Natural killer cell (primary cell): ENCODE measurements around the gene TOPORS. TPM values are rescaled to one million over a fixed set of nuclear protein-coding genes. Genes with fewer than 3 reads are reported as not detected.

Experiments
- ATAC-seq, 3 donors: fragments of 150-1000 bp in 2 of 3; fragments of 200-7000 bp in 1 of 3; cut with Tn5 transposase; 1 replicate in 1 of 3; 2 replicates in 2 of 3; pipeline ENCODE4 v1.10.0; 2021; ENCODE audit warnings: mild to moderate bottlenecking in 2 of 3, moderate library complexity in 2 of 3
- DNase-seq, 2 donors: peaks; one replicate each; pipeline versions ENCODE4 v3.0.0 to v3.0.0-alpha.2; 2013 to 2021; ENCODE audit warnings: mixed read lengths in 1 of 2
- H3K27ac ChIP-seq: one replicate; pipeline ENCODE4 v1.5.1; 2013; ENCODE audit warnings: mild to moderate bottlenecking, low read length
- H3K27me3 ChIP-seq: one replicate; pipeline ENCODE4 v1.6.1; 2013; ENCODE audit warnings: low read length; ENCODE audit not compliant: control insufficient read depth, insufficient read depth
- H3K36me3 ChIP-seq: one replicate; pipeline ENCODE4 v1.6.1; 2013; ENCODE audit warnings: low read length; ENCODE audit not compliant: control insufficient read depth, insufficient read depth
- H3K4me1 ChIP-seq: one replicate; pipeline ENCODE4 v1.6.1; 2013; ENCODE audit warnings: low read length; ENCODE audit not compliant: control insufficient read depth, insufficient read depth
- H3K4me3 ChIP-seq: one replicate; pipeline ENCODE4 v1.5.1; 2013; ENCODE audit warnings: low read length
- H3K9me3 ChIP-seq: one replicate; pipeline ENCODE4 v1.6.1; 2013; ENCODE audit warnings: low read length; ENCODE audit not compliant: control insufficient read depth, insufficient read depth
- H3K27ac Mint-ChIP-seq, 2 donors: one replicate each; pipeline ENCODE4 v1.8.0; 2022; ENCODE audit warnings: mild to moderate bottlenecking in 2 of 2, mixed read lengths in 2 of 2, moderate library complexity in 1 of 2
- H3K27me3 Mint-ChIP-seq, 2 donors: one replicate each; pipeline ENCODE4 v1.8.0; 2022; ENCODE audit warnings: low read depth in 2 of 2, mixed read lengths in 2 of 2
- H3K36me3 Mint-ChIP-seq: one replicate; pipeline ENCODE4 v1.8.0; 2022; ENCODE audit warnings: mixed read lengths
- H3K4me1 Mint-ChIP-seq, 2 donors: one replicate each; pipeline ENCODE4 v1.8.0; 2022; ENCODE audit warnings: mixed read lengths in 2 of 2
- H3K4me3 Mint-ChIP-seq: one replicate; pipeline ENCODE4 v1.8.0; 2022; ENCODE audit warnings: mild to moderate bottlenecking, moderate library complexity, mixed read lengths
- H3K9me3 Mint-ChIP-seq, 2 donors: one replicate each; pipeline ENCODE4 v1.8.0; 2022; ENCODE audit warnings: mixed read lengths in 2 of 2
- WGBS: methylation state at CpG from one replicate; pipeline ENCODE4 v1.1.7; 2013; ENCODE audit warnings: missing lambda C conversion rate; ENCODE audit not compliant: insufficient coverage; 5-methylcytosine and 5-hydroxymethylcytosine counted together
- intact Hi-C: fragments of 100-400 bp; cut with micrococcal nuclease; formaldehyde crosslinking; loops from one replicate; pipeline ENCODE4 v1.14.2; 2022
- total RNA-seq, 4 donors: library from RNA; stranded (reverse); fragments of 120-200 nt in 1 of 4; gene quantifications; one replicate each; pipeline versions ENCODE4 v1.2.3 to v1.2.4, GENCODE V29; 2013 to 2022
- TF ChIP-seq, protein P1 (sequence below): fragments of 200-600 bp; IDR thresholded peaks from one replicate; pipeline ENCODE4 v1.8.0; 2022; ENCODE audit warnings: antibody characterized with exemption

TOPORS gene
- total RNA-seq, 3 donors from 2014 or later (not counting 1 experiment from before 2014, with no cell fraction given) = 27.5 to 30.4 (median 29.8) TPM

DNA sequence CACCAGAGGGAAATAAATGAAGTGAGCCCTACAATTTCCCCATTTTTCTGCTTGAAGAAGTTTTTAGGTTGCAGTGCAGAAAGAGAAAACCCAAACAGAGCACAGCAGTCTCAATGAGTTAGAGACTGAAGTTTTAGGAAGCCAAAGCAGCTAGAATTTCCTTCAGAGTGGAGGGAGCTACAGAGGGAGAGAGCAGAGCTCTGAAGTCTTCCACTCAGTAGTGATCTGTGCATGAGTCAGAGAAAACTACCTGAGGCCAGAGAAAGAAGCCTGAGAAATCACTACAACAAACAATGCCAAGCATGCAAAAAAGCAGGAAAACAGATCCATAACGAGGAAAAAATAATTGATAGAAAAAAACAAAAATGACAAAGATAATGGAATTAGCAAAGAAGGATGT lies 38.5 kb upstream of the TOPORS start:
- intact Hi-C loops = no loop called here
- H3K27me3 Mint-ChIP-seq = peaks cover 15 to 42% of the 10 kb centered on the region in 2 donors
- WGBS = no CpG with 5 or more reads among the region's 1 CpG
- Histone ChIP-seq H3K27ac (no peak overlapping the region), H3K36me3 (no peaks in the 10 kb centered on the region), H3K4me3 (no peak overlapping the region), H3K27me3 (no peaks in the 10 kb centered on the region), H3K4me1 (no peaks in the 10 kb centered on the region), H3K9me3 (no peaks in the 10 kb centered on the region)
- H3K4me3 Mint-ChIP-seq = no peak overlapping the region
- TF ChIP-seq, protein P1, sequence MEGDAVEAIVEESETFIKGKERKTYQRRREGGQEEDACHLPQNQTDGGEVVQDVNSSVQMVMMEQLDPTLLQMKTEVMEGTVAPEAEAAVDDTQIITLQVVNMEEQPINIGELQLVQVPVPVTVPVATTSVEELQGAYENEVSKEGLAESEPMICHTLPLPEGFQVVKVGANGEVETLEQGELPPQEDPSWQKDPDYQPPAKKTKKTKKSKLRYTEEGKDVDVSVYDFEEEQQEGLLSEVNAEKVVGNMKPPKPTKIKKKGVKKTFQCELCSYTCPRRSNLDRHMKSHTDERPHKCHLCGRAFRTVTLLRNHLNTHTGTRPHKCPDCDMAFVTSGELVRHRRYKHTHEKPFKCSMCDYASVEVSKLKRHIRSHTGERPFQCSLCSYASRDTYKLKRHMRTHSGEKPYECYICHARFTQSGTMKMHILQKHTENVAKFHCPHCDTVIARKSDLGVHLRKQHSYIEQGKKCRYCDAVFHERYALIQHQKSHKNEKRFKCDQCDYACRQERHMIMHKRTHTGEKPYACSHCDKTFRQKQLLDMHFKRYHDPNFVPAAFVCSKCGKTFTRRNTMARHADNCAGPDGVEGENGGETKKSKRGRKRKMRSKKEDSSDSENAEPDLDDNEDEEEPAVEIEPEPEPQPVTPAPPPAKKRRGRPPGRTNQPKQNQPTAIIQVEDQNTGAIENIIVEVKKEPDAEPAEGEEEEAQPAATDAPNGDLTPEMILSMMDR = no peak
- DNase-seq = no peak
- H3K36me3 Mint-ChIP-seq = no peaks in the 10 kb centered on the region
- no peak for ATAC-seq
- no peak overlapping the region for H3K27ac Mint-ChIP-seq
- no peaks in the 10 kb centered on the region for H3K4me1 Mint-ChIP-seq
- no peaks in the 10 kb centered on the region for H3K9me3 Mint-ChIP-seq

DNA sequence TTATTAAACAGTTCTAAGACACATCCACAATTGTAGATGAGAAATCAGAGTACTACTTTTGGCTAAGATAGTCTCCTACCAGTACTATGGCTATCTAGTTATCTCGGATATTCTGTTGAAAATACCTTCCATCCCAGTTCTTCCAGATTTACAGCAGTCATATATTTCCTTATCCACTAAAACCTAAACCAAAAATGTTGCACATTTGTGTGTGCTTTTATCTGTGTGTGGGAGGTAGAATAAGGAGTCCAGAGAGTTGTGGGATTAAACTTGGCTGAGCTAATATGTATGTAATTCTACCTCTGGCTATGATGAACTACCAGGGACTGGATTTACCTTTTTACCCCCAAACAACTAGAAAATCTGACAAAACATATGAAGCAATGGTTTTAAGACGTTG lies 38.1 kb upstream of the TOPORS start:
- Mint-ChIP-seq H3K9me3 (no peaks in the 10 kb centered on the region), H3K36me3 (no peaks in the 10 kb centered on the region), H3K27me3 (peaks cover 20 to 47% of the 10 kb centered on the region in 2 donors), H3K4me1 (no peaks in the 10 kb centered on the region), H3K27ac (no peak overlapping the region), H3K4me3 (no peak overlapping the region)
- WGBS = 90% methylated on average over 2 of the region's 2 CpGs
- TF ChIP-seq, protein P1 = no peak
- H3K4me1 ChIP-seq = no peaks in the 10 kb centered on the region
- intact Hi-C loops = no loop called here
- peaks cover 2% of the 10 kb centered on the region for H3K27me3 ChIP-seq
- no peak for DNase-seq
- no peak overlapping the region for H3K4me3 ChIP-seq
- H3K27ac ChIP-seq = no peak overlapping the region
- no peaks in the 10 kb centered on the region for H3K9me3 ChIP-seq
- ATAC-seq = no peak
- no peaks in the 10 kb centered on the region for H3K36me3 ChIP-seq

DNA sequence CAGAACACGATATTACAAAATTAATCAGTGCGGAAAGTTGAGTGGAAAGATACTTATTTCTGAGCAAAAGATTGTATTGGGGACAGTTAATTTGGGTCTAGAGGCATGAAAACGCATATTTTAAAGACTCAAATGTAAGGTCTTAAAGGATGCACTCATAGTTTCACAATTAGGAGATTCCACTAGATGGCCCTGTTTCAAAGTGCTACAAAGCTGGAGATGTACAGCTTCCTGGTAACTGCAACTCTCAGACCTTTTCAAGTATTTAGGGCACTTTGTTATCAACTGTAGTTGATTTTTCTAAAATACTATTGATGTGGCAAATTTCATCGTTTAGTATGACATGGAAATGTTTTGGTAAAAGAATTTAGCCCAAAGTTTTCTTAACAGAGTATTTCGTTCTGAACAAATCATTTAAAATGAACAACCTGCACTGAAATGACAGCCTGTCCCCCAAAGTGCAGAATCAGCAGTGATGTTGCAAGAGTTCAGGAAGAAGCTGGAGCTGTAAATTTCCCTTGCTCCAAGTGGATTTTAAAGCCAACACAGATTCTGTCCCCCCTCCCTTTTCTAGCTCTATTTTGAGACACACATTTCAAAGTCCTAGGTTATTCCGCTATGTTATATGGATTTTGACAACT lies 36.8 kb upstream of the TOPORS start:
- intact Hi-C loops = no loop called here
- Mint-ChIP-seq H3K27me3 (peaks cover 26 to 56% of the 10 kb centered on the region in 2 donors), H3K4me1 (no peaks in the 10 kb centered on the region), H3K9me3 (no peaks in the 10 kb centered on the region), H3K4me3 (no peak overlapping the region), H3K27ac (no peak overlapping the region), H3K36me3 (no peaks in the 10 kb centered on the region)
- H3K4me1 ChIP-seq = no peaks in the 10 kb centered on the region
- no peaks in the 10 kb centered on the region for H3K9me3 ChIP-seq
- DNase-seq = peak in 1 of 2 donors; percentile 45
- H3K27ac ChIP-seq = no peak overlapping the region
- H3K36me3 ChIP-seq = no peaks in the 10 kb centered on the region
- 56% methylated on average over 3 of the region's 6 CpGs for WGBS
- peaks cover 7% of the 10 kb centered on the region for H3K27me3 ChIP-seq
- ATAC-seq = peak in 1 of 3 donors; percentile 49
- H3K4me3 ChIP-seq = no peak overlapping the region
- TF ChIP-seq, protein P1 = no peak

DNA sequence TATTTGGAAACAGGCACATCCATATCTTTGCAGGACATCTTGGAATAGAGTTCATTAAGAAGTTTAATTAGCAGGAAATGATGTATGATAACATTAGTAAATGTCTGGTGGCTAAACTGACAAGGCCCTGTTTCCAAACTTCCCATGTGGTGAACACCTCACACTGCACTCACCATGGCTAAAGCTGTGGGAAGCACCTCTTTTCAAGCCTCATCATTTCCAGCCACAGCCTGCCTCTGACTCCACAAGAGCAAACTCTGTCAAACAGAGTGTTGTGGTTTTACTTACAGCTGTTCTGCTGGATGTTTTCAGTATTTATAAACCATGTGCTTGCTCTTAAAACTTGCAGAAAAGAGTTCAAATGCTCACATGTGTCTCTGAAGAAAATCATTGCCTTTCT lies 35.5 kb upstream of the TOPORS start:
- TF ChIP-seq, protein P1 = no peak
- Histone ChIP-seq H3K4me1 (no peaks in the 10 kb centered on the region), H3K27ac (no peak overlapping the region), H3K27me3 (peaks cover 7% of the 10 kb centered on the region), H3K9me3 (no peaks in the 10 kb centered on the region), H3K4me3 (no peak overlapping the region), H3K36me3 (no peaks in the 10 kb centered on the region)
- Mint-ChIP-seq H3K4me1 (no peaks in the 10 kb centered on the region), H3K4me3 (no peak overlapping the region), H3K36me3 (no peaks in the 10 kb centered on the region), H3K27me3 (peaks cover 26 to 56% of the 10 kb centered on the region in 2 donors), H3K9me3 (no peaks in the 10 kb centered on the region), H3K27ac (no peak overlapping the region)
- ATAC-seq (peak in 1 of 3 donors; percentile 69), DNase-seq (no peak)
- intact Hi-C loops = no loop called here
